GM03348 (cell line): ENCODE results near the gene APC2.

Experiments
- DNase-seq: peaks from one replicate; pipeline ENCODE4 v3.0.0; 2012; ENCODE audit warnings: low spot score

APC2 gene

GRCh38 chr19:1482361-1483130 lies 32.6 kb downstream of the APC2 start:
- DNase-seq: no peak

GRCh38 chr19:1483131-1483978 lies 33.4 kb downstream of the APC2 start:
- DNase-seq: no peak

GRCh38 chr19:1483979-1484428 lies 34.1 kb downstream of the APC2 start:
- no peak for DNase-seq

- no peak for DNase-seq
These were observed 37.0 kb downstream of the APC2 start for GRCh38 chr19:1486720-1487575.

- no peak for DNase-seq
These were observed 37.8 kb downstream of the APC2 start for GRCh38 chr19:1487576-1488281.

- no peak for DNase-seq
These were observed 38.3 kb downstream of the APC2 start for GRCh38 chr19:1488282-1488601.

GRCh38 chr19:1489463-1490310 lies 39.8 kb downstream of the APC2 start:
- DNase-seq: no peak

GRCh38 chr19:1490311-1491113 lies 40.6 kb downstream of the APC2 start, which contains the start of gene PCSK4:
Gene PCSK4 (minus strand): TSS chr19:1490350. CDS start chr19:1490346, 4 bp downstream.
- DNase-seq: peak; percentile 98

GRCh38 chr19:1491114-1491848 lies 41.4 kb downstream of the APC2 start, which contains the start of gene REEP6:
Gene REEP6 (plus strand): TSS chr19:1491181. CDS start chr19:1491270, 89 bp downstream.
- DNase-seq: no peak

- no peak for DNase-seq
These were observed 41.9 kb downstream of the APC2 start for GRCh38 chr19:1491849-1492170.

GRCh38 chr19:1492474-1493006 lies 42.6 kb downstream of the APC2 start:
- DNase-seq: no peak

- DNase-seq: no peak
These were observed 44.3 kb downstream of the APC2 start for GRCh38 chr19:1494115-1494815.

GRCh38 chr19:1495051-1495798 lies 45.3 kb downstream of the APC2 start:
- no peak for DNase-seq

GRCh38 chr19:1495799-1496713 lies 46.1 kb downstream of the APC2 start:
- no peak for DNase-seq

GRCh38 chr19:1496714-1497577 lies 47.0 kb downstream of the APC2 start:
- DNase-seq: no peak
